Measurements from ENCODE around the gene PDSS1. TPM values are rescaled to one million over a fixed set of nuclear protein-coding genes. Genes with fewer than 3 reads are reported as not detected.

Gene PDSS1
- total and polyA plus RNA-seq, 2 of the 13 experiments (the other 11 are each of a cell fraction or from before 2014, with no cell fraction given): 18.7 to 19.3 TPM

DNA sequence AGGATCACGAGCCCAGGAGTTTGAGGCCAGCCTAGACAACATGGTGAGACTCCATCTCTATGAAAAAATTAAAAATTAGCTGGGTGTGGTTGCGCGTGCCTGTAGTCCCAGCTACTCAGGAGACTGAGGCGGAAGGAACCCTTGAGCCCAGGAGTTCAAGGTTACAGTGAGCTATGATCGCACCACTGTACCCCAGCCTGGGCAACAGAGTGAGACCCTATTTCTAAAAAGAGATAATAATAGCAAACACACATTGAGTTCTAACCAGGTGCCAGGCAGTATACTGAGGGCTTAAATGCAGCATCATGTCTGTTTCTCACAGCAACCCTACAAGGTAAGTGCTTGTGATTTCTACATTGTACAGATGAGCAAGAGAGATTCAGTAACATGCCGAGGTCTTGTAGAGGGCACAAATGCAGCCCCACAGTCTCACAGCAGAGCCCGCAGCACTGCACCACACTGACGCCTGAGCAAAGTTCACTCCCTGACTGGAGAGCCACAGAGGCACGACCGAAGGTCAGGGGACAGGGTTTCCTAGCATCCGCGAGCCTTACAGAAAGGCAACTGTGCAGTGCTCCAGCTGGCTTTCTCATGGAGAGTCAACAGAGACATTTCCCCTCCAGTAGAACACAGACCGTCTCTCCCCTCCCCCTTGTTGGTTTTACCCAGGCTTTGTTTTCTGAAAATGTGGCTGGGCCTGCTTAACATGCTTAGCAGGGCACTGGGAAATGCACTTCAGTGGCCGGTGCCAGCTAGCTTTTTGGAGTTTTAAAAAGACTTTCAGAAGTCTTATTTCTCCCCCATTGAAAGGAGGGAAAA lies 36.5 kb downstream of the PDSS1 start (continued):
- TF ChIP-seq ZNF709 (CRISPR knock-in tag; IDR thresholded peaks at IDR 0.05): peak; percentile 81; the same call in 1 of the 2 replicates
- no peak; the same call in 1 of the 2 replicates for TF ChIP-seq YEATS2 (CRISPR knock-in tag; IDR thresholded peaks at IDR 0.05; ENCODE audit: borderline replicate concordance)
- TF ChIP-seq, protein P1, sequence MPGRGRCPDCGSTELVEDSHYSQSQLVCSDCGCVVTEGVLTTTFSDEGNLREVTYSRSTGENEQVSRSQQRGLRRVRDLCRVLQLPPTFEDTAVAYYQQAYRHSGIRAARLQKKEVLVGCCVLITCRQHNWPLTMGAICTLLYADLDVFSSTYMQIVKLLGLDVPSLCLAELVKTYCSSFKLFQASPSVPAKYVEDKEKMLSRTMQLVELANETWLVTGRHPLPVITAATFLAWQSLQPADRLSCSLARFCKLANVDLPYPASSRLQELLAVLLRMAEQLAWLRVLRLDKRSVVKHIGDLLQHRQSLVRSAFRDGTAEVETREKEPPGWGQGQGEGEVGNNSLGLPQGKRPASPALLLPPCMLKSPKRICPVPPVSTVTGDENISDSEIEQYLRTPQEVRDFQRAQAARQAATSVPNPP (CRISPR knock-in tag; IDR thresholded peaks at IDR 0.05): no peak; the same call in 1 of the 2 replicates
- TF ChIP-seq, protein P2, sequence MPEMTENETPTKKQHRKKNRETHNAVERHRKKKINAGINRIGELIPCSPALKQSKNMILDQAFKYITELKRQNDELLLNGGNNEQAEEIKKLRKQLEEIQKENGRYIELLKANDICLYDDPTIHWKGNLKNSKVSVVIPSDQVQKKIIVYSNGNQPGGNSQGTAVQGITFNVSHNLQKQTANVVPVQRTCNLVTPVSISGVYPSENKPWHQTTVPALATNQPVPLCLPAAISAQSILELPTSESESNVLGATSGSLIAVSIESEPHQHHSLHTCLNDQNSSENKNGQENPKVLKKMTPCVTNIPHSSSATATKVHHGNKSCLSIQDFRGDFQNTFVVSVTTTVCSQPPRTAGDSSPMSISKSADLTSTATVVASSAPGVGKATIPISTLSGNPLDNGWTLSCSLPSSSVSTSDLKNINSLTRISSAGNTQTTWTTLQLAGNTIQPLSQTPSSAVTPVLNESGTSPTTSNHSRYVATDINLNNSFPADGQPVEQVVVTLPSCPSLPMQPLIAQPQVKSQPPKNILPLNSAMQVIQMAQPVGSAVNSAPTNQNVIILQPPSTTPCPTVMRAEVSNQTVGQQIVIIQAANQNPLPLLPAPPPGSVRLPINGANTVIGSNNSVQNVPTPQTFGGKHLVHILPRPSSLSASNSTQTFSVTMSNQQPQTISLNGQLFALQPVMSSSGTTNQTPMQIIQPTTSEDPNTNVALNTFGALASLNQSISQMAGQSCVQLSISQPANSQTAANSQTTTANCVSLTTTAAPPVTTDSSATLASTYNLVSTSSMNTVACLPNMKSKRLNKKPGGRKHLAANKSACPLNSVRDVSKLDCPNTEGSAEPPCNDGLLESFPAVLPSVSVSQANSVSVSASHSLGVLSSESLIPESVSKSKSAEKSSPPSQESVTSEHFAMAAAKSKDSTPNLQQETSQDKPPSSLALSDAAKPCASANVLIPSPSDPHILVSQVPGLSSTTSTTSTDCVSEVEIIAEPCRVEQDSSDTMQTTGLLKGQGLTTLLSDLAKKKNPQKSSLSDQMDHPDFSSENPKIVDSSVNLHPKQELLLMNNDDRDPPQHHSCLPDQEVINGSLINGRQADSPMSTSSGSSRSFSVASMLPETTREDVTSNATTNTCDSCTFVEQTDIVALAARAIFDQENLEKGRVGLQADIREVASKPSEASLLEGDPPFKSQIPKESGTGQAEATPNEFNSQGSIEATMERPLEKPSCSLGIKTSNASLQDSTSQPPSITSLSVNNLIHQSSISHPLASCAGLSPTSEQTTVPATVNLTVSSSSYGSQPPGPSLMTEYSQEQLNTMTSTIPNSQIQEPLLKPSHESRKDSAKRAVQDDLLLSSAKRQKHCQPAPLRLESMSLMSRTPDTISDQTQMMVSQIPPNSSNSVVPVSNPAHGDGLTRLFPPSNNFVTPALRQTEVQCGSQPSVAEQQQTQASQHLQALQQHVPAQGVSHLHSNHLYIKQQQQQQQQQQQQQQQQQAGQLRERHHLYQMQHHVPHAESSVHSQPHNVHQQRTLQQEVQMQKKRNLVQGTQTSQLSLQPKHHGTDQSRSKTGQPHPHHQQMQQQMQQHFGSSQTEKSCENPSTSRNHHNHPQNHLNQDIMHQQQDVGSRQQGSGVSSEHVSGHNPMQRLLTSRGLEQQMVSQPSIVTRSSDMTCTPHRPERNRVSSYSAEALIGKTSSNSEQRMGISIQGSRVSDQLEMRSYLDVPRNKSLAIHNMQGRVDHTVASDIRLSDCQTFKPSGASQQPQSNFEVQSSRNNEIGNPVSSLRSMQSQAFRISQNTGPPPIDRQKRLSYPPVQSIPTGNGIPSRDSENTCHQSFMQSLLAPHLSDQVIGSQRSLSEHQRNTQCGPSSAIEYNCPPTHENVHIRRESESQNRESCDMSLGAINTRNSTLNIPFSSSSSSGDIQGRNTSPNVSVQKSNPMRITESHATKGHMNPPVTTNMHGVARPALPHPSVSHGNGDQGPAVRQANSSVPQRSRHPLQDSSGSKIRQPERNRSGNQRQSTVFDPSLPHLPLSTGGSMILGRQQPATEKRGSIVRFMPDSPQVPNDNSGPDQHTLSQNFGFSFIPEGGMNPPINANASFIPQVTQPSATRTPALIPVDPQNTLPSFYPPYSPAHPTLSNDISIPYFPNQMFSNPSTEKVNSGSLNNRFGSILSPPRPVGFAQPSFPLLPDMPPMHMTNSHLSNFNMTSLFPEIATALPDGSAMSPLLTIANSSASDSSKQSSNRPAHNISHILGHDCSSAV (CRISPR knock-in tag; IDR thresholded peaks at IDR 0.05; ENCODE audit: borderline replicate concordance): no peak
- TF ChIP-seq, protein P3, sequence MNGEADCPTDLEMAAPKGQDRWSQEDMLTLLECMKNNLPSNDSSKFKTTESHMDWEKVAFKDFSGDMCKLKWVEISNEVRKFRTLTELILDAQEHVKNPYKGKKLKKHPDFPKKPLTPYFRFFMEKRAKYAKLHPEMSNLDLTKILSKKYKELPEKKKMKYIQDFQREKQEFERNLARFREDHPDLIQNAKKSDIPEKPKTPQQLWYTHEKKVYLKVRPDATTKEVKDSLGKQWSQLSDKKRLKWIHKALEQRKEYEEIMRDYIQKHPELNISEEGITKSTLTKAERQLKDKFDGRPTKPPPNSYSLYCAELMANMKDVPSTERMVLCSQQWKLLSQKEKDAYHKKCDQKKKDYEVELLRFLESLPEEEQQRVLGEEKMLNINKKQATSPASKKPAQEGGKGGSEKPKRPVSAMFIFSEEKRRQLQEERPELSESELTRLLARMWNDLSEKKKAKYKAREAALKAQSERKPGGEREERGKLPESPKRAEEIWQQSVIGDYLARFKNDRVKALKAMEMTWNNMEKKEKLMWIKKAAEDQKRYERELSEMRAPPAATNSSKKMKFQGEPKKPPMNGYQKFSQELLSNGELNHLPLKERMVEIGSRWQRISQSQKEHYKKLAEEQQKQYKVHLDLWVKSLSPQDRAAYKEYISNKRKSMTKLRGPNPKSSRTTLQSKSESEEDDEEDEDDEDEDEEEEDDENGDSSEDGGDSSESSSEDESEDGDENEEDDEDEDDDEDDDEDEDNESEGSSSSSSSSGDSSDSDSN (CRISPR knock-in tag; IDR thresholded peaks at IDR 0.05): peak; percentile 59
- no peak for TF ChIP-seq TBX3 (IDR thresholded peaks at IDR 0.05; ENCODE audit: borderline replicate concordance)
- peak; percentile 64 for TF ChIP-seq BORCS8-MEF2B (CRISPR knock-in tag; IDR thresholded peaks at IDR 0.05)
- peak; percentile 77; the same call in 1 of the 2 replicates for TF ChIP-seq KDM1A (CRISPR knock-in tag; IDR thresholded peaks at IDR 0.05)
- TF ChIP-seq NR2F2 (IDR thresholded peaks at IDR 0.05; ENCODE audit: borderline replicate concordance, low read depth): peak; percentile 23; the same call in 1 of the 2 replicates
- TF ChIP-seq CENPX (CRISPR knock-in tag; IDR thresholded peaks at IDR 0.05): no peak
- TF ChIP-seq ZNF850 (CRISPR knock-in tag; conservative IDR thresholded peaks at IDR 0.05): no peak
- no peak for TF ChIP-seq ATRX (CRISPR knock-in tag; IDR thresholded peaks at IDR 0.05; ENCODE audit: borderline replicate concordance)
- TF ChIP-seq KDM5B (CRISPR knock-in tag; IDR thresholded peaks at IDR 0.05; ENCODE audit: borderline replicate concordance): 0 out of 2 replicates have a peak, but pooled peaks have one; percentile 34
- TF ChIP-seq, protein P4, sequence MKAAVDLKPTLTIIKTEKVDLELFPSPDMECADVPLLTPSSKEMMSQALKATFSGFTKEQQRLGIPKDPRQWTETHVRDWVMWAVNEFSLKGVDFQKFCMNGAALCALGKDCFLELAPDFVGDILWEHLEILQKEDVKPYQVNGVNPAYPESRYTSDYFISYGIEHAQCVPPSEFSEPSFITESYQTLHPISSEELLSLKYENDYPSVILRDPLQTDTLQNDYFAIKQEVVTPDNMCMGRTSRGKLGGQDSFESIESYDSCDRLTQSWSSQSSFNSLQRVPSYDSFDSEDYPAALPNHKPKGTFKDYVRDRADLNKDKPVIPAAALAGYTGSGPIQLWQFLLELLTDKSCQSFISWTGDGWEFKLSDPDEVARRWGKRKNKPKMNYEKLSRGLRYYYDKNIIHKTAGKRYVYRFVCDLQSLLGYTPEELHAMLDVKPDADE (CRISPR knock-in tag; IDR thresholded peaks at IDR 0.05): no peak

Data from HepG2 (cell line).